KMS-11 (cell line): ENCODE measurements around the gene NR4A3.
A peak's percentile ranks its signal among the peaks of the same experiment; 100 is the strongest.

Experiments used
- H2AFZ ChIP-seq: fragments of 200-600 bp; sonication (generic); 2 replicates; pipeline ENCODE4 v1.6.1; 2016; ENCODE audit warnings: antibody characterized with exemption, mixed run types, low read depth
- H3K27ac ChIP-seq: fragments of 200-600 bp; sonication (generic); 2 replicates; pipeline ENCODE4 v1.6.1; 2016; ENCODE audit warnings: mild to moderate bottlenecking, mixed run types
- H3K27me3 ChIP-seq: fragments of 200-600 bp; sonication (generic); 2 replicates; pipeline ENCODE4 v1.6.1; 2017; ENCODE audit warnings: mild to moderate bottlenecking, low read depth, mixed run types, moderate library complexity; ENCODE audit not compliant: insufficient read depth
- H3K36me3 ChIP-seq: fragments of 200-600 bp; sonication (generic); 2 replicates; pipeline ENCODE4 v1.6.1; 2017; ENCODE audit warnings: mild to moderate bottlenecking, mixed run types; ENCODE audit not compliant: insufficient read depth
- H3K4me1 ChIP-seq: fragments of 200-600 bp; sonication (generic); 2 replicates; pipeline ENCODE4 v1.6.1; 2016; ENCODE audit warnings: mild to moderate bottlenecking, low read depth, mixed run types; ENCODE audit not compliant: poor library complexity, severe bottlenecking
- H3K4me2 ChIP-seq: fragments of 200-600 bp; sonication (generic); 2 replicates; pipeline ENCODE4 v1.7.0; 2016; ENCODE audit warnings: mild to moderate bottlenecking, mixed run types
- H3K4me3 ChIP-seq: fragments of 200-600 bp; sonication (generic); IDR thresholded peaks from 2 replicates; pipeline ENCODE4 v1.6.1; 2017; ENCODE audit warnings: low read depth, low read length, mixed read lengths; ENCODE audit not compliant: insufficient read depth
- H3K79me2 ChIP-seq: fragments of 200-600 bp; sonication (generic); 2 replicates; pipeline ENCODE4 v1.6.1; 2016; ENCODE audit warnings: low read depth, mixed run types; ENCODE audit not compliant: insufficient read depth
- H3K9ac ChIP-seq: fragments of 200-600 bp; sonication (generic); 2 replicates; pipeline ENCODE4 v1.6.1; 2016; ENCODE audit warnings: mild to moderate bottlenecking, mixed run types
- H4K20me1 ChIP-seq: fragments of 200-600 bp; sonication (generic); 2 replicates; pipeline ENCODE4 v1.6.1; 2016; ENCODE audit warnings: mild to moderate bottlenecking, mixed run types; ENCODE audit not compliant: insufficient read depth
- TF ChIP-seq, protein P1 (sequence below): fragments of 200-600 bp; sonication (generic); conservative IDR thresholded peaks from 2 replicates; pipeline ENCODE4 v1.6.1; 2017; ENCODE audit warnings: low read depth, mild to moderate bottlenecking, antibody characterized with exemption, low read length, moderate library complexity, mixed read lengths

NR4A3 gene

DNA sequence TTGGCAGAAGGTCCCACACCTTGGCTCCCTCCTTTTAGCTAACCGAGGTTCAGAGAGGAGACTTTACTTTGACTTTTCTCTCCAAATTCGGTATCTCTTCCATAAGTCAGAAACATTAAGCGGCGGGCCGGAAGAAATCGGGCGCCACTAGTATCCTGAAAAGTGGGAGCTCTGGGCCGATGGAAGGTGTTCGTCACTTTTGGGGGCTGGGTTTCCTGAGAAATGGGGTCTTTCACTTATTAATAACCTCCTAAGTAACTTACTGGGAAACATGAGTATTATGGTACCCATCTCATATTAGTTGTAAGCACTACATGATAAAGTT lies 85.5 kb downstream of the NR4A3 start:
- Histone ChIP-seq H3K27me3 (no peaks in the 10 kb centered on the region), H4K20me1 (no peaks in the 10 kb centered on the region), H2AFZ (peak overlapping the region; percentile 99), H3K4me1 (peaks cover 21% of the 10 kb centered on the region), H3K9ac (peak overlapping the region; percentile 97), H3K4me3 (peak overlapping the region; percentile 33), H3K79me2 (peaks cover 5% of the 10 kb centered on the region; the same call in 1 of the 2 replicates), H3K36me3 (no peaks in the 10 kb centered on the region), H3K4me2 (peak overlapping the region; percentile 99), H3K27ac (peak overlapping the region; percentile 90)
- TF ChIP-seq, protein P1, sequence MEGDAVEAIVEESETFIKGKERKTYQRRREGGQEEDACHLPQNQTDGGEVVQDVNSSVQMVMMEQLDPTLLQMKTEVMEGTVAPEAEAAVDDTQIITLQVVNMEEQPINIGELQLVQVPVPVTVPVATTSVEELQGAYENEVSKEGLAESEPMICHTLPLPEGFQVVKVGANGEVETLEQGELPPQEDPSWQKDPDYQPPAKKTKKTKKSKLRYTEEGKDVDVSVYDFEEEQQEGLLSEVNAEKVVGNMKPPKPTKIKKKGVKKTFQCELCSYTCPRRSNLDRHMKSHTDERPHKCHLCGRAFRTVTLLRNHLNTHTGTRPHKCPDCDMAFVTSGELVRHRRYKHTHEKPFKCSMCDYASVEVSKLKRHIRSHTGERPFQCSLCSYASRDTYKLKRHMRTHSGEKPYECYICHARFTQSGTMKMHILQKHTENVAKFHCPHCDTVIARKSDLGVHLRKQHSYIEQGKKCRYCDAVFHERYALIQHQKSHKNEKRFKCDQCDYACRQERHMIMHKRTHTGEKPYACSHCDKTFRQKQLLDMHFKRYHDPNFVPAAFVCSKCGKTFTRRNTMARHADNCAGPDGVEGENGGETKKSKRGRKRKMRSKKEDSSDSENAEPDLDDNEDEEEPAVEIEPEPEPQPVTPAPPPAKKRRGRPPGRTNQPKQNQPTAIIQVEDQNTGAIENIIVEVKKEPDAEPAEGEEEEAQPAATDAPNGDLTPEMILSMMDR: no peak

DNA sequence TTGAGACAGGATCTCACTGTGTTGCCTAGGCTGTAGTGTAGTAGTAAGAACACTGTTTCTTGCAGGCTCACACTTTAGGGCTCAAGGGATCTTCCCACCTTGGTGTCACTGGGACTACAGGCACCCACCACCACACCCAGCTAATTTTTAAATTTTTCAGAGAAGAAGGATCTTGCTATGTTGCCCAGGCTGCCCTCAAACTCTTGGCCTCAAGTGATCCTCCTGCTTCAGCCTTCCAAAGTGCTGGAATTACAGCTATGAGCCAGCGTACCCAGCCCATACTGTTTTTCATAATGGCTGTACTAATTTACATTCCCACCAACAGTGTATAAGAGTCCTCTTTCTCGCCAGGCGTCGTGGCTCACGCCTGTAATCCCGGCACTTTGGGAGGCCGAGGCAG lies 89.9 kb downstream of the NR4A3 start:
- Histone ChIP-seq H3K36me3 (no peaks in the 10 kb centered on the region), H3K79me2 (peaks cover 5% of the 10 kb centered on the region; the same call in 1 of the 2 replicates)

More for the DNA sequence above, 89.9 kb downstream of the NR4A3 start:
- TF ChIP-seq, protein P1: no peak
- Histone ChIP-seq H2AFZ (no peak overlapping the region), H3K27ac (no peak overlapping the region), H4K20me1 (no peaks in the 10 kb centered on the region), H3K4me3 (no peak overlapping the region), H3K4me1 (peaks cover 13% of the 10 kb centered on the region), H3K27me3 (no peaks in the 10 kb centered on the region), H3K9ac (no peak overlapping the region), H3K4me2 (no peak overlapping the region)
